Mesothelial cell of epicardium (in vitro differentiated cells): ENCODE results near the gene RTN4RL1. TPM values are rescaled to one million over a fixed set of nuclear protein-coding genes. Genes with fewer than 3 reads are reported as not detected.

Experiments
- DNase-seq, 2 experiments: peaks; one replicate each; pipeline ENCODE4 v3.0.0; 2021; ENCODE audit warnings: low spot score in 2 of 2; ENCODE audit not compliant: unreplicated experiment in 2 of 2
- H3K27ac Mint-ChIP-seq: 2 replicates; pipeline ENCODE4 v1.8.0; 2021; ENCODE audit warnings: mixed read lengths
- H3K27me3 Mint-ChIP-seq: 2 replicates; pipeline ENCODE4 v1.8.0; 2021; ENCODE audit warnings: low read depth, mixed read lengths
- H3K36me3 Mint-ChIP-seq: 2 replicates; pipeline ENCODE4 v1.8.0; 2021; ENCODE audit warnings: mixed read lengths
- H3K4me1 Mint-ChIP-seq: 2 replicates; pipeline ENCODE4 v1.8.0; 2021; ENCODE audit warnings: mixed read lengths
- H3K4me3 Mint-ChIP-seq: 2 replicates; pipeline ENCODE4 v1.8.0; 2021; ENCODE audit warnings: mild to moderate bottlenecking, moderate library complexity, mixed read lengths
- H3K9me3 Mint-ChIP-seq: 2 replicates; pipeline ENCODE4 v1.8.0; 2021; ENCODE audit warnings: mixed read lengths
- CTCF ChIP-seq: fragments of 200-600 bp; sonication (generic); IDR thresholded peaks from one replicate; pipeline ENCODE4 v1.5.0; 2021; ENCODE audit warnings: antibody characterized with exemption; ENCODE audit not compliant: unreplicated experiment
- total RNA-seq: library from RNA; stranded (reverse); gene quantifications from 3 replicates; pipeline ENCODE4 v1.2.1, GENCODE V29; 2021

RTN4RL1 gene
- total RNA-seq, 1 donor from 2014 or later: 0.20 TPM

GRCh38 chr17:1979182-1979985, 45.8 kb downstream of the RTN4RL1 start:
- DNase-seq: no peak
- Mint-ChIP-seq H3K4me3 (no peak overlapping the region), H3K4me1 (no peaks in the 10 kb centered on the region), H3K27me3 (peaks cover 33% of the 10 kb centered on the region), H3K36me3 (no peaks in the 10 kb centered on the region), H3K9me3 (no peaks in the 10 kb centered on the region), H3K27ac (no peak overlapping the region)
- no peak for TF ChIP-seq CTCF

- no peak for TF ChIP-seq CTCF
- Mint-ChIP-seq H3K27me3 (peaks cover 35% of the 10 kb centered on the region), H3K4me3 (no peak overlapping the region), H3K36me3 (no peaks in the 10 kb centered on the region), H3K27ac (no peak overlapping the region), H3K4me1 (no peaks in the 10 kb centered on the region), H3K9me3 (no peaks in the 10 kb centered on the region)
- no peak for DNase-seq
Measured at GRCh38 chr17:1978396-1978949, 46.7 kb downstream of the RTN4RL1 start.

- Mint-ChIP-seq H3K4me1 (no peaks in the 10 kb centered on the region), H3K27ac (no peak overlapping the region), H3K27me3 (peaks cover 33% of the 10 kb centered on the region), H3K4me3 (no peak overlapping the region), H3K9me3 (no peaks in the 10 kb centered on the region), H3K36me3 (no peaks in the 10 kb centered on the region)
- TF ChIP-seq CTCF: no peak
- no peak for DNase-seq
Measured at GRCh38 chr17:1977583-1978395, 47.3 kb downstream of the RTN4RL1 start.

GRCh38 chr17:1976683-1977064, 48.5 kb downstream of the RTN4RL1 start:
- Mint-ChIP-seq H3K27ac (no peak overlapping the region), H3K36me3 (no peaks in the 10 kb centered on the region), H3K4me3 (no peak overlapping the region), H3K27me3 (peaks cover 32% of the 10 kb centered on the region), H3K4me1 (no peaks in the 10 kb centered on the region), H3K9me3 (no peaks in the 10 kb centered on the region)
- TF ChIP-seq CTCF: no peak
- DNase-seq: no peak

- H3K27ac Mint-ChIP-seq: no peak overlapping the region
- no peaks in the 10 kb centered on the region for H3K9me3 Mint-ChIP-seq
- TF ChIP-seq CTCF: no peak
- peaks cover 32% of the 10 kb centered on the region for H3K27me3 Mint-ChIP-seq
- DNase-seq: no peak
- no peaks in the 10 kb centered on the region for H3K36me3 Mint-ChIP-seq
- H3K4me1 Mint-ChIP-seq: no peaks in the 10 kb centered on the region
- H3K4me3 Mint-ChIP-seq: no peak overlapping the region
Measured at GRCh38 chr17:1976000-1976682, 49.0 kb downstream of the RTN4RL1 start.
